ENCODE results near the gene SAT1.

SAT1 gene

GRCh38 chrX:23752740-23753415 lies 30.1 kb upstream of the SAT1 start:
- Histone ChIP-seq H3K9me3 (ENCODE audit: control insufficient read depth in 5 of 5, low read length in 5 of 5) (no peaks in the 10 kb centered on the region), H3K4me1 (ENCODE audit: control insufficient read depth in 5 of 5, insufficient read depth in 5 of 5, low read length in 5 of 5) (no peaks in the 10 kb centered on the region), H3K27ac (ENCODE audit: low read depth, low read length) (no peak overlapping the region), H3K9ac (ENCODE audit: low read length in 5 of 5) (no peak overlapping the region), H3K27me3 (ENCODE audit: control insufficient read depth in 5 of 5, insufficient read depth in 4 of 5, low read length in 5 of 5) (peaks cover 0 to 6% (median 0%) of the 10 kb centered on the region in 5 donors), H3K4me3 (ENCODE audit: low read depth in 1 of 5, low read length in 5 of 5) (no peak overlapping the region), H3K36me3 (ENCODE audit: control insufficient read depth in 5 of 5, insufficient read depth in 5 of 5, low read length in 5 of 5) (no peaks in the 10 kb centered on the region)

DNA sequence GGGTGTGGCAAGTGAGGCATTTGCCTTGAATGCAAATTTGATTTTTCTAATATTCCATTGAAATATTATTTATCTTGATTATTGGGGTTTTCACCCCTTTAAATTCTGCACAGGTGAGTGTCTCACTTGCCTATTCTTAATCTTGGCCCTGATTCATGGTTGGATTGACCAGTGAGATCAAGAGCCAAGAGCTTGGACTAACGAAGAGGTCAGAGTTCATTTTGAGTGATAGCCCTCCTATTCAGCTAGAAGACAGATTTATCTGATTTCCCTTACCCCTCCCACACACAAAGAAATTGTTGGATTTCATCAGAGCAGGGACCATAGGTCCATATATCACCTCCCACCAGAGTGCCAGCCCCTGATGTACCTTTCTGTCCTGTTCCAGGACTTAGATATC lies 28.3 kb upstream of the SAT1 start:
- H3K9me3 ChIP-seq (ENCODE audit: control insufficient read depth in 5 of 5, low read length in 5 of 5) = no peaks in the 10 kb centered on the region
- H3K27me3 ChIP-seq (ENCODE audit: control insufficient read depth in 5 of 5, insufficient read depth in 4 of 5, low read length in 5 of 5) = no peaks in the 10 kb centered on the region
- H3K36me3 ChIP-seq (ENCODE audit: control insufficient read depth in 5 of 5, insufficient read depth in 5 of 5, low read length in 5 of 5) = no peaks in the 10 kb centered on the region
- no peak overlapping the region for H3K9ac ChIP-seq (ENCODE audit: low read length in 5 of 5)
- H3K4me1 ChIP-seq (ENCODE audit: control insufficient read depth in 5 of 5, insufficient read depth in 5 of 5, low read length in 5 of 5) = no peaks in the 10 kb centered on the region
- H3K4me3 ChIP-seq (ENCODE audit: low read depth in 1 of 5, low read length in 5 of 5) = no peak overlapping the region
- no peak overlapping the region for H3K27ac ChIP-seq (ENCODE audit: low read depth, low read length)

DNA sequence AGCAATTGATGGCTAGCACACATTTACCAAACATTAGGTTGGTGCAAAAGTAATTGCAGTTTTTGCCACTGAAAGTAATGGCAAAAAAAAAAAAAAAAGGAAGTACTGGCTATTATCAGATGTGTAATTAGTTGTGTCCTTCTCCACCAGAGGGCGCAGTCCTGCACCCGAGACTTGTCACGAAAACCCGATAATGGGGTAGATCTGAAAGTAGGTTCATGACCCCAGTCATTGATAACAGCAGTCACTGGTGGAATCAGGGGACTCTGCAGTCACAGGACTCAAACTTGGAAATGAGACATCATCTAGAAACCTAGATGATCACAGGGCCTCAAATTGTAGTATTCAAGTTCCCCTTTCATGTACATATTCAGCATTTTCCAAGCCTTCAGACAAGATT lies 26.8 kb upstream of the SAT1 start:
- H3K36me3 ChIP-seq (ENCODE audit: control insufficient read depth in 5 of 5, insufficient read depth in 5 of 5, low read length in 5 of 5) = no peaks in the 10 kb centered on the region
- H3K27me3 ChIP-seq (ENCODE audit: control insufficient read depth in 5 of 5, insufficient read depth in 4 of 5, low read length in 5 of 5) = no peaks in the 10 kb centered on the region
- H3K9me3 ChIP-seq (ENCODE audit: control insufficient read depth in 5 of 5, low read length in 5 of 5) = no peaks in the 10 kb centered on the region
- no peak overlapping the region for H3K27ac ChIP-seq (ENCODE audit: low read depth, low read length)
- no peak overlapping the region for H3K4me3 ChIP-seq (ENCODE audit: low read depth in 1 of 5, low read length in 5 of 5)
- no peak overlapping the region for H3K9ac ChIP-seq (ENCODE audit: low read length in 5 of 5)
- no peaks in the 10 kb centered on the region for H3K4me1 ChIP-seq (ENCODE audit: control insufficient read depth in 5 of 5, insufficient read depth in 5 of 5, low read length in 5 of 5)

- no peaks in the 10 kb centered on the region for H3K9me3 ChIP-seq (ENCODE audit: control insufficient read depth in 5 of 5, low read length in 5 of 5)
- H3K4me3 ChIP-seq (ENCODE audit: low read depth in 1 of 5, low read length in 5 of 5) = no peak overlapping the region
- H3K9ac ChIP-seq (ENCODE audit: low read length in 5 of 5) = no peak overlapping the region
- H3K36me3 ChIP-seq (ENCODE audit: control insufficient read depth in 5 of 5, insufficient read depth in 5 of 5, low read length in 5 of 5) = no peaks in the 10 kb centered on the region
- no peaks in the 10 kb centered on the region for H3K4me1 ChIP-seq (ENCODE audit: control insufficient read depth in 5 of 5, insufficient read depth in 5 of 5, low read length in 5 of 5)
- no peaks in the 10 kb centered on the region for H3K27me3 ChIP-seq (ENCODE audit: control insufficient read depth in 5 of 5, insufficient read depth in 4 of 5, low read length in 5 of 5)
- no peak overlapping the region for H3K27ac ChIP-seq (ENCODE audit: low read depth, low read length)
Observed at GRCh38 chrX:23759821-23760220, 23.2 kb upstream of the SAT1 start.

- Histone ChIP-seq H3K4me1 (ENCODE audit: control insufficient read depth in 5 of 5, insufficient read depth in 5 of 5, low read length in 5 of 5) (no peaks in the 10 kb centered on the region), H3K27me3 (ENCODE audit: control insufficient read depth in 5 of 5, insufficient read depth in 4 of 5, low read length in 5 of 5) (peaks cover 0 to 6% (median 0%) of the 10 kb centered on the region in 5 donors), H3K9me3 (ENCODE audit: control insufficient read depth in 5 of 5, low read length in 5 of 5) (no peaks in the 10 kb centered on the region), H3K36me3 (ENCODE audit: control insufficient read depth in 5 of 5, insufficient read depth in 5 of 5, low read length in 5 of 5) (no peaks in the 10 kb centered on the region), H3K27ac (ENCODE audit: low read depth, low read length) (no peak overlapping the region), H3K9ac (ENCODE audit: low read length in 5 of 5) (no peak overlapping the region), H3K4me3 (ENCODE audit: low read depth in 1 of 5, low read length in 5 of 5) (no peak overlapping the region)
Observed at GRCh38 chrX:23764188-23764984, 18.6 kb upstream of the SAT1 start.

GRCh38 chrX:23765449-23765848 lies 17.5 kb upstream of the SAT1 start:
- Histone ChIP-seq H3K27me3 (ENCODE audit: control insufficient read depth in 5 of 5, insufficient read depth in 4 of 5, low read length in 5 of 5) (peaks cover 0 to 6% (median 0%) of the 10 kb centered on the region in 5 donors), H3K27ac (ENCODE audit: low read depth, low read length) (no peak overlapping the region), H3K36me3 (ENCODE audit: control insufficient read depth in 5 of 5, insufficient read depth in 5 of 5, low read length in 5 of 5) (no peaks in the 10 kb centered on the region), H3K4me3 (ENCODE audit: low read depth in 1 of 5, low read length in 5 of 5) (no peak overlapping the region), H3K4me1 (ENCODE audit: control insufficient read depth in 5 of 5, insufficient read depth in 5 of 5, low read length in 5 of 5) (no peaks in the 10 kb centered on the region), H3K9ac (ENCODE audit: low read length in 5 of 5) (no peak overlapping the region), H3K9me3 (ENCODE audit: control insufficient read depth in 5 of 5, low read length in 5 of 5) (no peaks in the 10 kb centered on the region)

GRCh38 chrX:23765868-23766267 lies 17.1 kb upstream of the SAT1 start:
- Histone ChIP-seq H3K36me3 (ENCODE audit: control insufficient read depth in 5 of 5, insufficient read depth in 5 of 5, low read length in 5 of 5) (no peaks in the 10 kb centered on the region), H3K4me1 (ENCODE audit: control insufficient read depth in 5 of 5, insufficient read depth in 5 of 5, low read length in 5 of 5) (no peaks in the 10 kb centered on the region), H3K27me3 (ENCODE audit: control insufficient read depth in 5 of 5, insufficient read depth in 4 of 5, low read length in 5 of 5) (peaks cover 0 to 6% (median 0%) of the 10 kb centered on the region in 5 donors), H3K4me3 (ENCODE audit: low read depth in 1 of 5, low read length in 5 of 5) (no peak overlapping the region), H3K27ac (ENCODE audit: low read depth, low read length) (no peak overlapping the region), H3K9me3 (ENCODE audit: control insufficient read depth in 5 of 5, low read length in 5 of 5) (no peaks in the 10 kb centered on the region), H3K9ac (ENCODE audit: low read length in 5 of 5) (no peak overlapping the region)

- Histone ChIP-seq H3K9me3 (ENCODE audit: control insufficient read depth in 5 of 5, low read length in 5 of 5) (no peaks in the 10 kb centered on the region), H3K27ac (ENCODE audit: low read depth, low read length) (no peak overlapping the region), H3K4me3 (ENCODE audit: low read depth in 1 of 5, low read length in 5 of 5) (peak overlapping the region in 3 of 5 donors; percentile 25 to 39 (median 35)), H3K27me3 (ENCODE audit: control insufficient read depth in 5 of 5, insufficient read depth in 4 of 5, low read length in 5 of 5) (peaks cover 0 to 6% (median 0%) of the 10 kb centered on the region in 5 donors), H3K9ac (ENCODE audit: low read length in 5 of 5) (peak overlapping the region in 1 of 5 donors; percentile 13), H3K36me3 (ENCODE audit: control insufficient read depth in 5 of 5, insufficient read depth in 5 of 5, low read length in 5 of 5) (no peaks in the 10 kb centered on the region), H3K4me1 (ENCODE audit: control insufficient read depth in 5 of 5, insufficient read depth in 5 of 5, low read length in 5 of 5) (no peaks in the 10 kb centered on the region)
Observed at GRCh38 chrX:23766650-23767551, 16.1 kb upstream of the SAT1 start.

- H3K9ac ChIP-seq (ENCODE audit: low read length in 5 of 5) = no peak overlapping the region
Observed at GRCh38 chrX:23770142-23770541, 12.8 kb upstream of the SAT1 start.

More at GRCh38 chrX:23770142-23770541, 12.8 kb upstream of the SAT1 start:
- no peak overlapping the region for H3K27ac ChIP-seq (ENCODE audit: low read depth, low read length)
- H3K4me1 ChIP-seq (ENCODE audit: control insufficient read depth in 5 of 5, insufficient read depth in 5 of 5, low read length in 5 of 5) = peaks cover 0 to 6% (median 0%) of the 10 kb centered on the region in 5 donors
- H3K9me3 ChIP-seq (ENCODE audit: control insufficient read depth in 5 of 5, low read length in 5 of 5) = no peaks in the 10 kb centered on the region
- H3K4me3 ChIP-seq (ENCODE audit: low read depth in 1 of 5, low read length in 5 of 5) = no peak overlapping the region
- H3K27me3 ChIP-seq (ENCODE audit: control insufficient read depth in 5 of 5, insufficient read depth in 4 of 5, low read length in 5 of 5) = peaks cover 0 to 6% (median 0%) of the 10 kb centered on the region in 5 donors
- no peaks in the 10 kb centered on the region for H3K36me3 ChIP-seq (ENCODE audit: control insufficient read depth in 5 of 5, insufficient read depth in 5 of 5, low read length in 5 of 5)
